Stimulated activated CD4-positive, alpha-beta T cell treated with anti-CD3 and anti-CD28 coated beads, Interleukin-12 subunit alpha, Interleukin-12 subunit beta, amount 100 ng/mL, for 4 hours (primary cell): ENCODE results near the gene RD3L.
"Not testable (repeated sequence)": the region's sequence is repeated elsewhere in the genome, so short reads cannot be mapped to it uniquely, and the experiment has no call there.

Experiments
- DNase-seq: peaks from one replicate; pipeline ENCODE4 v3.0.0-alpha.2; 2020

Gene RD3L

DNA sequence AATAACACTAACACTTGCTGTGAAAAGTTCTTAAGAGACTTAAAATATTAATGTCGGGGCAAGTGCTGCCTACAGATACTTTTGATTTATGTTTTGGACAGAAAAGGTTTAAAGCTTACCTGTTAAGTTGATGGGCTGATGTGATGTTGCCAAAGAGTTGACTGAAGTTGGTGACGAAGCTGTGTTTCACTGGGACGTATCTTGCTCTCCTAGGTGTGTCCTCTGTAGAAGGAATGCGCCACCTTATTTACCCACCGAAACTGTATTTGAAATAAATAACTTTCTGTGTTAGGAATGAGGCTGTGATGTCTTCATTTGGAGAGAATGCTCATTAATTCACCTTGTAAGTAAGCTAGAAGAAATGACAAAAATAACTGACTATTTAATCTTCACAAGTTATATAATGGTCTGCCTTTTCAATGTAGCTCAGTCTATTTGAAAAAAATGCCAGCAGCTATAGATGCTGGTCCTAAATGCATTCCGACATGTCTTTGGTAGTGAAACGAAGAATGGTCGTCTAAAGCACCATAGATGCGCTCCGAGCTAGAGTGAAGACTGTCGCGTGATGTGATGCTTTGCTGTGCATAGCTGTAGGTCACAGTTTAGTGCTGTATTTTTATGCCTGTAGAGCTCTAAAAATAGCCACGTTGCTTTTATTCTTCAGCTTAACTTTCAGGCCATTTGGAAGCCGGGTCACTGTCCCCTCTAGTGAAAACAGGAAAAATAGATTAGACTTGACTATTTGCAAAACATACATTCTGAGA is at the start of gene RD3L:
RD3L (minus strand) TSS at position 557 of the 764 bp plus-strand sequence. CDS start 834 bp downstream, outside the sequence.
- no peak for DNase-seq

DNA sequence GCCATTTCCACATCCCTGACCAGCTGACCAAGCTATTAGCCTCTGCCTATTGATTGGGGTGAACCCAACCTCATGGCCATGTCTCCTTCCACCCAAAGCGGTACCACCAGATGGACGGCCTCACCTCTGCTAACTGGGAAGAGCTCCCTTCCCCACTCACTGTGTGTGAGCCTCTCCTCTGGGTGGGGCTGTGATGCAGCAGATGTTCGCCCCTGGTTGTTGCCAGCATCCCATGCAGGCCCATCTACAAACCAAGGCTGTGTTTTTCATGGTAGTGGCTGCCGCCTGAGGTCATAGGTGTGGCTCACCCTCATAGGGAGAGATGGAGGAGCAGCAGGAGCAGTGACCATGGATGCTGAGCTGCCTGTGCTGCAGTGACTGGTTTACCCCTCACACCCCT is 47.6 kb upstream of the RD3L start:
- DNase-seq = no peak

DNA sequence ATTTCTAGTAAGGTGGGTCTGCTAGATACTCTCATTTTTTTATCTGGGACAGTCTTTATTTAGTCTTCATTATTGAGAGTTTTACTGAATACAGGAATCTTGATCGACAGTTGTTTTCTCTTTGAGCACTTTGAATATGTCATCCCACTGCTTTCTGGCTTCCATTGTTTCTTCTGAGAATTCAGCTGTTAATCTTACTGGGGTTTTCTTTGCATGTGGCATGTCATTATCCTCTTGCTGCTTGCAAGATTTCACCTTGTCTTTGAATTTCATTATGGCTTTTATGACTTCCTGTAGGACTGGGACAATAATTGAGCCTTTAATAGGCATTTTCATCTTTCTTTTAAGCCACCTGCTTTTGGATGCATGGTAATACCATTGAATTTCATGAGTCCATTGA is 46.7 kb upstream of the RD3L start:
- DNase-seq = no peak

DNA sequence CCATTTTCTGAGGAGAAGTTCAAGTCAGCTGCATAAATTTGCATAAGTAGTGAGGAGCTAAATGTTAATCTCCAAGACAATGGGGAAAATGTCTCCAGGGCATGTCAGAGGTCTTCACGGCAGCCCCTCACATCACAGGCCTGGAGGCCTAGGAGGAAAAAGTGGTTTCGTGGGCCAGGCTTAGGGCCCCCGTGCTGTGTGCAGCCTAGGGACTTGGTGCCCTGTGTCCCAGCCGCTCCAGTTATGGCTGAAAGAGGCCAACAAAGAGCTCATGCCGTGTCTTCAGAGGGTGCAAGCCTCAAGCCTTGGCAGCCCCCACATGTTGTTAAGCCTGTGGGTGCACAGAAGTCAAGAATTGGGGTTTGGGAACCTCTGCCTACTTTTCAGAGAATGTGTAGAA is 41.9 kb upstream of the RD3L start:
- no peak for DNase-seq

DNA sequence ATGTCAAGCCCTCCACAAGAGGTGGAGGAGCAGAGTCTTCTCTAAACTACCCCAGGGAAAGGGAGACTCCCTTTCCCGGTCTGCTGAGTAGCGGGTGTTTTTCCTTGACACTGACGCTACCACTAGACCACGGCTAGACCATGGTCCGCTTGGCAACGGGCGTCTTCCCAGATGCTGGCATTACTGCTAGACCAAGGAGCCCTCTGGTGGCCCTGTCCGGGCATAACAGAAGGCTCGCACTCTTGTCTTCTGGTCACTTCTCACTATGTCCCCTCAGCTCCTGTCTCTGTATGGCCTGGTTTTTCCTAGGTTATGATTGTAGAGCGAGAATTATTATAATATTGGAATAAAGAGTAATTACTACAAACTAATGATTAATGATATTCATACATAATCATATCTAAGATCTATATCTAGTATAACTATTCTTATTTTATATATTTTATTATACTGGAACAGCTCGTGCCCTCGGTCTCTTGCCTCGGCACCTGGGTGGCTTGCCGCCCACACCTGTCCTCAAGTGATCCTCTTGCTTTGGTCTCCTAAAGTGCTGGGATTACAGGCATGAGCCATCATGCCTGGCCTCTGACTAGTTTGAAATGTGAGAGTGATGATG is 38.4 kb upstream of the RD3L start:
- DNase-seq = not testable (repeated sequence)

DNA sequence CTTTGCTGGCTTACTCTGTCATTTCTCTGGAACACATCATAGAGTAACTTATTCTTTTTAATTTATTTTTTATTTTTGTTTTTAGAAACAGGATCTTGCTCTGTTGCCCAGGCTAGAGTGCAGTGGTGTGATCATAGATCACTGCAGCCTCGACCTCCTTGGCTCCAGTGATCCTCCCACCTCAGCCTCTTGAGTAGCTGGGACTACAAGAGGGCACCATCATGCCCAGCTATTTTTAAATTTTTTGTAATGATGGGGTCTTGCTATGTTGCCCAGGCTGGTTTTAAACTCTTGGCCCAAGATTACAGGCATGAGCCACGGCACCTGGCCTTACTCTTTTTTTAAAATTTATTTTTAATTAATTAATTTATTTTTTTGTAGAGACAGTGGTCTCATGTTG is 32.2 kb upstream of the RD3L start:
- DNase-seq = no peak

DNA sequence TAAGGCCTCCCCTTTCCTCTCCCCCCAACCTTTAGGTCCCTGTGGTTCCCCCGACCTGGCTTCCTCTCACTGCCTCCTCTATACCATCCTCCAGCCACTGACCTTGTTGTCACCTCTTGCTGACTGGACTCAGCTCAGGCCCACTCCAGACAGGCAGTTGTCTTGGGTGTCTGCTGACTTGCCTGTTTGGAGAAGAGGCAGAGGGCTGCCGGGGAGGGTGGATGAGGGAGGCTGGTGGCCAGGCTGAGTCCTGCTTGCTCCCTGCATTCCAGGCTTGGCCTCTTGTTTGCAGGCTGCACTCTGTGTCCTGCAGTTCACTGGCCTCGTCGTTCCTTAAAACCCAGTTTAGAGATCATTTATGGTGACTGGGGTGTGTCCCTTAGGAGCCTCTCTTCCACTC is 31.0 kb upstream of the RD3L start:
- no peak for DNase-seq

DNA sequence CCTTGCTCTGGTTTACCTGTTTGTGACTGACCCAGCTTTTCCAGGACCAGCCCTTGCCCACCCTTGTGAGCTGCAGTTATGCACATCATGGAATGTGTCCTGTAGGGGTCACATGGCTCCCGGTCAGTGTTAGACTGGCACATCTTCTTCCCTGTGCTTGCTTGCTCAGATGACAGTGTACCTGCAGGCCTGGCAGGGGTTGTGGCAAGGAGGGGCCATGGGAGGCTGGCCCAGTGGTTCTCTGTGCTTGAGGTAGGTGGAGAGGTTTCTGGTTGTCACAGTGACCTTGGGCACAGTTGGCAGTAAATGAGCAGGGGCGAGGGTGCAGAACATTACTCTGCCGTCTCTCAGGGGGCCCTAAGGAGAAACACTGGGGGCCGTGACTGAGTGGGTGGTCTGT is 27.6 kb upstream of the RD3L start:
- DNase-seq = no peak

DNA sequence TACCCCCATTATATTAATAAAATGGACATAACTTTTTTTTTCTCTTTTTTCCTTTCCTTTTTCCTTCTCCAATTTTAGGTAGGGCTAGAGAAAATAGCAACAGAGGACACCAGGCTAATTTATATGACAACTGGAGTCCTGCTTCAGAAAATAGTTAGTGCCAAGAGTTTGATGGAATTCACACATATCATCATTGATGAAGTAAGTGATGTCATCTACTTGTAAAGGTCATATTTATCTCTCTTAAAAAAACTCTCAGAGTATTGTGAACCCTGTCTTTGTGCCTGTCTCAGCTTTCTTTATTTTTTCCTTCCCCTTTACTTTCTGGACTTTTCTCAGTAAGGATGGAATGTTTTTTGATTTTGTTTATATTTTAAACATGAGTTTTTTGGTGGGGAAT is 24.3 kb upstream of the RD3L start:
- DNase-seq = no peak

DNA sequence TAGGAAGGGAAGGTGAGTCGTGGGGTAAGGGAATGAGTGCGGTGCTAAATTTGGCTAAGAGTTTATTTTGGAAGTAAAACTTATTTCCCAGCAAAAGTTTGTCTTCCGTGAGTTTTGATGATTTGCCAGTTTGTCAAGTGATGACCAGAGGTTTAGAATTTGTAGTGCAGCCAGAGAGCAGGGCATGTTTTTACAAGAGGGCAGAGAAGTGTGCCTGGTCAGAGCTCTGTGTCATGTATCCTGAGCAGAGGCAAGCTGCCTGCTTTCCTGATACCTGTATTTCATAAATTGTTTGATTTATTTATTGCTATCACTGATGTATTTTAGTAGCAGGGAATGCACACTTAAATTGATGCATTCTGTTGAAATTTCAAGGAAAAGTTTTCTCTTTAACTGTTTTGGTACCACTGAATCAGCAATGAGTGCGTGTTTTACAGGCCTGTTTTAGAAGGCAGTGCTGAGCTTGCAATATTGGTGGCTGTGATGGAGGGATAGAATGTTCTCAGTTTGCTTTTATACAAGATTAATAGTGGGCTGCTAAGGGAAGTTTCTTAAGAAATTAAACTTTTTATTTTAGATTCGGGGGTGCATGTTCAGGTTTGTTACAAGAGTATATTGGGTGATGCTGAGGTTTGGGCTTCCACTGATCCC is 19.7 kb upstream of the RD3L start:
- no peak for DNase-seq

DNA sequence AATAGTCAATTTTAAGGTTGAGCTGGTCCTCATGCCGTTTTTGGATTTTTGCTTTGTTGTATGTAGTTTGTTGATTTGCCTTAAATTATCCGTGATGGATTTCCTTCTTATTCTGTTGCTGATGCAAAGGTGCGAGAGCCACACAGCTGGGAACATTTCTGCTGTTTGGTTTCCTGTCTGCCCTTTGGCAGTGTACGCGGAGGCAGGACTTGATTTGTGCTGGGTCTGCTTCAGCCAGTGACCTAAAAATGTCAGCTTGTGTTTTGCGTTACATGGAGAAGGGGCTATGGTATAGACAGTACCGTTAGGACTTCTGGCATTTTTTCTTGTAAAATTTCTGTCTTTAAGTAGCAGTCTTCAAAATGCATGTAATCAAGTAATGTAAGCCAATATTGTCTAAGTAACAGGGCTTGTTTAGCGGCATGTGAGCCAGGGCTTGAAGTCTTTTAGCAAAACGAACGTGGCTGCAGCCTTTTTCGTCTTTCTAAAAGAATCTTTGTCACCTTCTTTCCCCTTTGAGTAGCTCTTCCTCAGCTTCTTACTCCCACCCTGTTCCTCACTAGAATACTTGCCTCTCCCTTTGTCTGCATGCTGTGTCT is 18.2 kb upstream of the RD3L start:
- no peak for DNase-seq

DNA sequence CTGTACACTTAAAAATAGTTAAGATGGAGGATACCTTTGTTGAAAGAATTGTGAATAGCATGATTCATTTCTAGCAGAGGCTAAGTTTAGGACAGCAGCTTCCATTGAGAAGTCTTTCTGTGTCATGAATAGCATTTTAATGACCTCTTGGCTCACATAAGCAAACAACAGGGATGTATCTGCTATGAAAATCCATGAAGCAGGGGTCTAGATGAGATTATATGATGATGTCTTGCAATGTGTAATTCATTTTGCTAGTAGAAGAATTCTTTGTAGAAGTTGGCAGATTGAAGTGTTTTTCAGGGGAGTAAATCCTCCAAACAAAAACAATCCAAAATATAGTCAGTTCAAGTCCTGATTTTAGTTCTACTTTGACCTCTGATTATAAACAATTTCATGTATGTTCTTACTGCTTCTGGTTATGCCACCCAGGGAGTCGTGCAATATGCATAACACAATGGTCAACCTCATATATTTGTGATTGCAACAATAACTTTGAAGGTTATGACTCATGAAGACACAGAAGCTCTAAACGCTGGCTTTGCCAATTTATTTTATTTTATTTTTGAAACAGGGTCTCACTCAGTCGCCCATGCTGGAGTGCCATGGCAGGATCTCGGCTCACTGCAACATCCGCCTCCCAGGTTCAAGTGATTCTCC is 6.9 kb upstream of the RD3L start:
- DNase-seq = no peak

DNA sequence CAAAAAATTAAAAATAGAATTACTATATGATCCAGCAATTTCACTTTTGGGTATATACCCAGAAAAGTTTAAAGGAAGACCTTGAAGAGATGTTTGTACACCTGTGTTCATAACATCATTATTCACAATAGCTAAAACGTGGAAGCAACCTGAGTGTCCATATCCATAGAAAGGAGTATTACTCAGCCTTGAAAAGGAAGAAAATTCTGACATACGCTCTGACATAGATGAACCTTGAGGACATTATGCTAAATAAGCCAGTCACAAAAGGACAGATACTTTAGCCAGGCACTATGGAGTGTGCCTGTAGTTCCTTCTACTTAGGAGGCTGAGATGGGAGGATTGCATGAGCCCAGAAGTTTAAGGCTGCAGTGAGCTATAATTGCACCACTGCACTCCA is 6.1 kb upstream of the RD3L start:
- DNase-seq = no peak

DNA sequence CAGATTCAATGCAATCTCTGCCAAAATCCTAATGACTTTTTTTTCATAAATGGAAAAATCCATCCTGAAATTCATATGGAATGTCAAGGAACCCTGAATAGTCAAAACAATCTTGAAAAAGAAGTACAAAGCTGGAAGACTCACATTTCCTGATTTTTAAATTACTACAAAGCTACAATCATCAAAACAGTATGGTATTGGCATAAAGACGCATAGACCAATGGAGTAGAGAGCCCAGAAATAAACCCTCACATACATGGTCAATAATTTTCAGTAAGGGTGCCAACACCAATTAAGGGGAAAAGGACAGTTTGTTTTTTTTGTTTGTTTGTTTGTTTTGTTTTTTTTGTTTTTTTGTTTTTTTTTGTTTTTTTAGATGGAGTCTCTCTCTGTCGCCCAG is 4.6 kb upstream of the RD3L start:
- DNase-seq = no peak

DNA sequence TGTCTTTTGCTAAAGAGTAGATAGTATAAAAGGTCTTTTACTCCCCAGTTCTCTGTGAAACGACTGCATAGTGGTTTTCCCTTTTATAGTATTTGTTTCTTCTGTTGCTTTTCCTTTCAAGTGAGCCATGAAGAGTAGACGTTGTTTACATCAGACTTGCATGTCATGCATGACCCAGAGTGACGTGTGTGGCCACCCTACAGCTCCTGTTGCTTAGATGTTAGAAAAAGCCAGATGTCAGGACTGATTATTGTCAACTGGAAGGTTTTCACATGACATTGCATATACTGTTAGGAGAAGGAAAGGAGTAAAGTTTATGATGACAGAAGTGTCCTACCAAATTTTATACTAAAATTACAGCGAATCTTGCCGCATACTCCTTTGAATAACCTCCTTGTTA is 1.3 kb upstream of the RD3L start:
- no peak for DNase-seq

DNA sequence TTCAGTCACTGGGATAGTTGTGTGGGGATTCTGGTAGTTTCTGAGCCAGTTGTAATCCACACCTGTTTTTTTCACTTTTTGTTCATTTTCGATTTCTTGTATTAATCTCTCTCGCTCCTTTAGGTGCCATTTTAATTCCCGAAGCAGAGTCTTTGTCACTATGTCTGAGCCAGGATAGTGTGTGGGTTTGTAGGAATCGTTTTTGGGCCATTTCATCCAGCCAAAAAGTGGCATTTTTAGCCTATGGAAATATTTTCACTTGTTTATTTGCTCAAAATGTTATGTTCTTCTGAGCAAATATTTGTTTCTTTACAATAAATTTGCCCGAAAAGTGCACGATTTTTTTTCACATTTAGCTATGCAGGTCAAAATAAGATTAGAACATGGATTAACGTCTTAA is 867 bp downstream of the RD3L start:
- no peak for DNase-seq

DNA sequence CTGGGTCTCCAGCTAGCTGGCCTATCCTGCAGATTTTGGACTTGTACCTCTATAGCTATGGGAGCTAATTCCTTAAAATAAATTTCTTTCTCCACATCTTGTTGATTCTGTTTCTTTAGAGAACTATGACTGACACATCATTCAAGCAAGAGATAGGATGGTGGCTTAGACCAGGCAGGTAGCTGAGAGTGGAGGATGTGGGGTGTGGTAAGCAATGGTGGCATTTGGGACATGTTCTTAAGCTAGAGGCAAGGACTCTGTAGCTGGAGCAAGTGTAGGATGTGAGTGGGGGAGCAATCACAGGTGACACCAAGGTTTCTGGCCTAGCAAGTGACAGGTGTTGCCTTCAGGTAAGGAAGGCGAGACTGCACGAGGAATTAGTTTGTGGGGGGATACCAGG is 7.2 kb downstream of the RD3L start:
- DNase-seq = no peak

DNA sequence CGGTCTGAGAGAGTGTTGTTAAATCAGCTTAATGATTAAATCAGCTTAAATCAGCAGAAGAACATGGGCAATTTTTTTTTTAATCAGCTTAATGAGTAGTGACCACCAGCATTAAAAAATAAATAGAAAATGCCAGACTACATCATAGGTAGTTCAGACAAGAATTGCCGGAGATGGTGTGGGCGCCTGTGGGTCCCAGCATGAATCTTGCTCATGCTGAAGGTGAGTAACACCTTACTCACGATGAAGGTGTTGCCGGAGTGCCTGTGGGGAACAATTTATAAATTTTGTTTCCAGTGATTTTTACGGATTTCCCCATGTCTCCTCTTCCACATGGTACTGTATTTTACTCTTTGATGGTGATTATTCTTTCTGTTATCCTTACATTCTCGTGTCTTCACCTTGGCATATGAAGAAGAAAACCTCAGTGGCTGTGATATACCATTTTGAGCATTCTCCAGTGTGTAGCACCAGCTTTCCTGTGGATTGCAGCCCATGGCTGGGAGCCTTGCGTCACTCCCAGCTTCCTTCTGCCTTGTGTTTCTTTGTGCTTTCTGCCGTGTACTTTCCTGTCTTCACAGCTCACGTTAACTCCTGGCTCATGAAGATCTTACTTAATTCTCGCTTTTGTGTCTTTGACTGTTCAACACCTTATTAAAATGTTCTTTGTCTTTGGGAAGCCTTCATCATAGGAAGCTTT is 9.4 kb downstream of the RD3L start:
- DNase-seq = no peak

DNA sequence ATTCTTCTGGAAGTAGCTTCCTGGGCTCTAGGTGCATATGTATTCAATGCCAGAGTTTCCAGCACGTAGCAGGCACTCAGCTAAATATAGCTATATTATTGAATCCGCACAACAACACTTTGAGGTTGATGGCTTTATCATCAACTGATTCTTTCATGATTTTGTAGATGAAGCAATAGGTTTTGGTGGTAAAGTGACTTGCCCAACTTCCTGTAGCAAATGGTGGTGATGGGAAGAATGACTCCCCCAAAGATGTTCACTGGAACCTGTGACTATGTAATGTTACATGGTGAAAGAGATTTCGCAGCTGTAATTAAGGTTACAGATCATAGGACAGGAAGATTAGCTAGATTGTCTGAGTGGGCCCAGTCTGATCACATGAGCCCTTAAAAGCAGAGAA is 10.9 kb downstream of the RD3L start:
- no peak for DNase-seq

DNA sequence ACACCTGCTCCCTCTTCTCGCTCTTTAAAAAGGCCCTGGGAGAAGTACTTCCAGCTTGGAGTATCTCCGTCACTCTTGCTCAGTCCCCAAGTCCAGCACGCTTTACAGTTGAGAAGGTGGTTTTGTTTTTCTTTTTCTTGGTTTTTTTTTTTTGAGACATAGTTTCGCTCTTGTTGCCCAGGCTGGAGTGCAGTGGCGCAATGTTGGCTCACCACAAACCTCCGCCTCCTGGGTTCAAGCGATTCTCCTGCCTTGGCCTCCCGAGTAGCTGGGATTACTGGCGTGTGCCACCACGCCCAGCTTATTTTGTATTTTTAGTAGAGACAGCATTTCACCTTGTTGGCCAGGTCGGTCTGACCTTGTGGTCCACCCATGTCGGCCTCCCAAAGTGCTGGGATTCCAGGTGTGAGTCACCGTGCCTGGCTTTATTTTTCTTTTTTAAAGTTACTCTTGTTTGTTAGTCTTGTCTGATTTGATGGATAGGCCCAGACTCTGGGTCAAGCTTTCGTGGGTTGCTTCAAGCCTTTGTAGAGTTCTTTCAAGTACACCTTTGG is 12.2 kb downstream of the RD3L start:
- DNase-seq = no peak

DNA sequence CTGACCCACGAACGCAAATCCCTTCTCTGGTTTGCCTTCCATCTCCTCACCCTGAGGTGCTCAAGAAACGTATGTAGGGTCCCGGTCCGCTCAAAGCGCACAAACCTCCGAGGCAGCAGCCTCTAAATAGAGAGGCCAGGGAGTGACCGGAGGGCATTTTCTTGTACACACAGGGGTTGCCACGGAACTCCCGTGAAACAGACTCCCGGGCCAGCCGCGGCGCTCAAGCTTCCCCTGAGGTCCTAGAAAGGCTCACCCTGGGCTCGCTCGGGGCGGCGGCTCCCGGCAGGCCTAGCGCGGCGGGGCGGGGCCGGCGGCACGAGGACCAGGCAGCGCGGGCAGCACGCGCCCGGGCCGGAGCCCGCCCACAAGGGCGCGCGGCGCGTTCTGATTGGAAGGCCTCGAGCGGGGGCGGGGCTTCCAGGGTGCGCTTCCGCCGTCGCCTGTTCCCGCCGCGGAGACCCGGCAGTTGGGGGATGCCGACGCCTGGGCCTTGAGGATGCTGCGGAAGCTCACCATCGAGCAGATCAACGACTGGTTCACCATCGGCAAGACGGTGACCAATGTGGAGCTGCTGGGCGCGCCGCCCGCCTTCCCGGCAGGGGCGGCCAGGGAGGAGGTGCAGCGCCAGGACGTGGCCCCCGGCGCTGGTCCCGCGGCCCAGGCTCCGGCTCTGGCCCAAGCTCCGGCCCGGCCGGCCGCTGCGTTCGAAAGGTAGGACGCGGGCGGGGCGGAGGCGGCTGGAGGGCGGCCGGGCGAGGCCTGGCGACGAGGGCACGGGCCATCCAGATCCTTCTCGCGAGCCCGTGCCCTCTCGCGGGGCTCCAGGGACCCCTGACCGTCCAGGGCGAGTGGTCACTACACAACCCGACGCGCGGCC is 14.1 kb downstream of the RD3L start, which contains the start of gene TDRD9:
TDRD9 (plus strand) TSS at position 446 of the 880 bp plus-strand sequence; CDS start at position 500, 54 bp downstream.
- no peak for DNase-seq
